GM18868 (cell line): ENCODE data around the gene IL4I1.
"Not testable (repeated sequence)": the region's sequence is repeated elsewhere in the genome, so short reads cannot be mapped to it uniquely, and the experiment has no call there.

Experiments used
- ATAC-seq: cut with Tn5 transposase; IDR thresholded peaks from one replicate; pipeline ENCODE4 v1.9.1; 2021; ENCODE audit warnings: mild to moderate bottlenecking, moderate library complexity; ENCODE audit not compliant: unreplicated experiment

IL4I1 gene

DNA sequence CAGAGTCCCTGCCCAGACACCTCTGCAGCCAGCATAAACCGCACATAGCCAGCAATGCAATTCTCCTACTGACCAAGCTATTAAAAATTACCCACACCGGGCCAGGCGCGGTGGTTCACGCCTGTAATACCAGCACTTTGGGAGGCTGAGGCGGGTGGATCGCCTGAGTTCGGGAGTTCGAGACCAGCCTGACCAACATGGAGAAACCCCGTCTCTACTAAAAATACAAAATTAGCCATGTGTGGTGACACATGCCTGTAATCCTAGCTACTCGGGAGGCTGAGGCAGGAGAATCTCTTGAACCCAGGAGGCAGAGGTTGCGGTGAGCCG lies 28.2 kb upstream of the IL4I1 start:
- not testable (repeated sequence) for ATAC-seq

DNA sequence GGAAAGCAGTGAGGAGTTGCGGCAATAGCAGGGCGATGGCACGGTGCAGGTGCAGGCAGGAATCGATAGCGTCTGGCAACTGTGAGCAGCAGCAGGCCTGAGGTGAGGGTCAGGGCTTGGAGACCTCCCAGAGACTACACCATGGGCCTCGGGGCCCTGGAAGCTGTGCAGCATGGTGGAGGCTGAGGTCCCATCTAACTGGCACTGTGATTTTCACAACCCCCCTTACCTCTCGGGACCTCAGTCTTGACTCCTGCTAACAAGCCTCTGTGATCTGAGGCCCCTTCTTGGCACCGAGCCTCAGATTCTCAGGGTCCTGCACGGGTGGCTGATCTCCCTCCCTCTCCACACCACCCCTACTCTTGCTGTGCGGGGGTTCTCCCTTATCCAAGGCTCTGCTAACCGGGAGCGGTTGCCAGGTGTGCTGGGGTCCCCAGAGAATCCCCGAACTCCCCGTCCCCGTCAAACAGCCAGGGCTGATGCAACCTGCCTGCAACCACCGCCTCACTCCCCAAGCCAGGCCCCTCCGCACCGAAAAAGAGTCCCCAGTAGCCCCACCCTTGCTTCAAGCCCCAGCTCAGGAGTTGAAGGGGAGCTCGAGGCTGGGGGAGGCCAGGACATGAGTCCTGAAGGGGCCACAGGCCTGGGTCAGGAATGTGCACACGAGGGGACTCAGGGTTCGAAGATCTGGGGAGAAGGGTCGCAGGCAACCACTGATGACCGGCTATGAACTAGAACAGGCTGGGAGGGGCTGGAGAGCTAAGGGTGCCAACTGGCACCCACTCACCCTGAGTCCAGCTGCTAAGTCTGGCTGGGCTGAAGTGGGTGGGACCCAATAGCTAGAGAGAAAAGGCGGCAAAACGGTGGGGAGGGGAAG lies 27.6 kb upstream of the IL4I1 start:
- no peak for ATAC-seq

DNA sequence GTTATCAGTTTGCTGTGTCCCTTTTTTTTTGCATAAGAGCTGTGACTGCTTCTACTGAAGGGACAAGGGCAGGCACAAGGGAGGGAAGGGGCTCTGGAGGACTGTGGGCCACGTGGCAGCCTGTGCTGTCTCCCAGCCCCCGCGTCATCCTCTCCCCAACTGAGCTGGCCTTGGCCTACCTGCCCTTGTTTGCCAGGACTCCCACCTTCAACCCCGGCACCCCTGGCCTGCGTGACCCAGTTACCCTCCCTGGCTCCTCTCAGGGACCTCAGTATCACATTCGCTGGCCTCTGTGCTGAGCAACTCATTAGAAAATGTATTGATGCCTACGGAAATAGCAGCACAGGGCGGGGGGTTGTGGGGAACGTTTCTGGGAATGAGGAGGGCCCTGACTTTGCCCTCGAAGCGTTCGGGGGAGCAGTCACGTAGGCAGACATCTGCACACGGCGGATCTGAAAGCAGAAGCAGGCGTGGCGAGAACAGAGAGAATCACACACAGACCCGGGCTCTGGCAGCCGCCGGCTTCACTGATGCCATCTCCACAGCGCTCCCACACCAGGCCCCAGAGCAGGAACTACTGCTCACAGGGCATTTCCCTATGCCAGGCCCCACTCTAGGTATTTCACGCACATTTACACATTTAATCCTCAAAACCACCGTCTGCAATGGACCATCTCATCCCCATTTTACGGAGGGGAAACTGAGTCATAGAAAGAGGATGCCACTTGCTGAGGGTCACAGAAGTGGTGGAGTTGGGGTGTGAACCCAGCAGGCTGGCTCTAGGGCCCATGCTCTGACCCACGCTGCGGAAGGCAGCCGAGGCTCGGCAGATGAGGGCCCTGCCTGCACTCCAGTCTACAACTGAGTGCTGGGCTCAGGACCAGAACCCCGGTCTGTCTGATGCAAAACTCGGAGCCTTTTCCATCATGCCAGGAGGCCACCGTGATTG lies 26.6 kb upstream of the IL4I1 start:
- no peak for ATAC-seq

DNA sequence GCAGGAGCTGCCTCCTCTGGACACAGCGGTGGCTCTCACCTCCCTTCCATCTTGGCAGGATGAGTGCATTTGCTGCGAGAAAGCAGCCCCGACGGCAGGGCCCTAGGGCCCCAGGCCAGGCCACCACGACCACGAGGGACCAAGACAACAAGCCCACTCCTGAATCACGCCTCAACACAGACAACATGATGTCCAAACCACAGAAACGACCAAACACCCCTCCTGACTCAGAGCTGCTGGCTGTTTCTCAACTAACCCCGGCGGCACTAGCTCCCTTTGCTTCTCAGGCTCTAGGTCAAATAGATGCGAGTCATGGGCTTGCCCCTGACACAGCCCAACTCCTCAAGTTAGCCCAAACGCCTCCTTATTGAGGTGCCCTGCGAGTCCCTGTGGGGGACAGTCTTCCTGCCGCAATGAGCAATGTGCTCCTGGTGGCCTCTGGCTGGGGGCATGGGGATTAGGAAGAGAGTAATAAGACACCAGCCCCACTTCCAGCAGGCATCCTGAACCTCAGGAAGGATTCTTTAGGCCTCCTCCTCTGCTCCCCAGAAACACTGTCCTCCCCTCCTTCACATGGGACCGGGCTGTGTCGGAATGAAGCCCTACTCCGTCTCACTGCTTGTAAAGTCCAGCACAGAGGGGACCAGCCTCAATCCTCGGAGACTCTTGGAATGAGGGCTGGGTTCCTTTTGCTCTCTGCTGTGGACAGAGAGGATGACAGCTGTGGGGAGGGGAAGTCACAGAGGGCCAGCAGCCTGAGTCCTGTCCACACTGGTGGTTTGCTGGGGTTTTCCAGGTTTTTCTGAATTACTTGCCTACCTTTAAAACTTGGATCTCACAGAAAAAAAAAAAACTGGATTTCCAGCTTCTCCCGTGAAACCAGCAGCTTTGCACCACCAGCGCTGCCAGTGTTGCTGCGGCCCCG lies 25.4 kb upstream of the IL4I1 start:
- no peak for ATAC-seq

DNA sequence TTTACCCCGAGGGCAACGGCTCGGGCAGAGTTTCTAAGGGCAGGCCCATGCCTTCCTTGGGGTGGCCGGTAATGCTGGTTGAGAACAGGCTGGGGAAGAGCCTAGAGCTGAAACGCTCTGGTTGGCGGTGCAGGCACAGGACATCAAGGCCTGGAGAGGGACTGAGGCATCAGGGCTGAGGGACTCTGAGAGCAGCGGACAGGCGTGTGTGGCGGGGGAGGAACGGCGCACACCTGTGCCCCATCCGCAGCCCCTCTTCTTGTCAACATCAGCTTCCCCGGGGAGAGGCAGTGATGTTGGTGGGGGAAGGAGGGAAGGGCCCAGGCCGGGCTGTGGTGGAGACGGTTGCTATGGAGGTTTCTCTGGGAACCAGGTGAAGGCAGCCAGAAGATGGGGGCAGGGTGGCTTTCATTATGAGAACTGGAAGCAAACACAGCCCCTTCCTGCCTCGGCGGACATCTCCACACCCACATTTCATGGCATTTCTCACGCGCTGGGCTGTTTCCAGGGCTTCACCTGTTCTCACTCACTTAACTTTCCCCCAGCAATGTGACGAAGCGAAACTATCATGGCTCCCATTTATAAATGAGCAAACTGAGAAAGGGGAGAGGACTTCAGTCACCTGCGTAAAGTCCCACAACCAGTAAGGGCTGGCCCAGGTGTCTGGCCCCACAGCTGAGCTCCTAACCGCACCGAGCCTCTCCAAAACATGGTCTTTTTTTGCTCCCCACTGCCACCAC lies 24.1 kb upstream of the IL4I1 start:
- ATAC-seq: no peak

DNA sequence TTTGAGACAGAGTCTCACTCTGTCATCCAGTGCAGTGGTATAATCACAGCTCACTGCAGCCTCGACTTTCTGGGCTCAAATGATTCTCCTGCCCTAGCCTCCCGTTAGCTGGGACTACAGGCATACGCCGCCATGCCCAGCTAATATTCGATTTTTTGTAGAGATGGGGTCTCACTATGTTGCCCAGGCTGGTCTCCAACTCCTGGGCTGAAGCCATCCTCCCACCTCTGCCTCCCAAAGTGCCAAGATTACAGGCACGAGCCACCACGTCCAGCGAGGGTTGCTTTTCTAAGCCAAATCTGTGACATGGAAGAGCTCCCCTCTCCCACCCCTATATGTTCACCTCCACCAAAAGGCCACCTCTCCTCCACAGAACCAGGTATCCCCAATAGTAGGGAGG lies 21.4 kb upstream of the IL4I1 start:
- no peak for ATAC-seq

DNA sequence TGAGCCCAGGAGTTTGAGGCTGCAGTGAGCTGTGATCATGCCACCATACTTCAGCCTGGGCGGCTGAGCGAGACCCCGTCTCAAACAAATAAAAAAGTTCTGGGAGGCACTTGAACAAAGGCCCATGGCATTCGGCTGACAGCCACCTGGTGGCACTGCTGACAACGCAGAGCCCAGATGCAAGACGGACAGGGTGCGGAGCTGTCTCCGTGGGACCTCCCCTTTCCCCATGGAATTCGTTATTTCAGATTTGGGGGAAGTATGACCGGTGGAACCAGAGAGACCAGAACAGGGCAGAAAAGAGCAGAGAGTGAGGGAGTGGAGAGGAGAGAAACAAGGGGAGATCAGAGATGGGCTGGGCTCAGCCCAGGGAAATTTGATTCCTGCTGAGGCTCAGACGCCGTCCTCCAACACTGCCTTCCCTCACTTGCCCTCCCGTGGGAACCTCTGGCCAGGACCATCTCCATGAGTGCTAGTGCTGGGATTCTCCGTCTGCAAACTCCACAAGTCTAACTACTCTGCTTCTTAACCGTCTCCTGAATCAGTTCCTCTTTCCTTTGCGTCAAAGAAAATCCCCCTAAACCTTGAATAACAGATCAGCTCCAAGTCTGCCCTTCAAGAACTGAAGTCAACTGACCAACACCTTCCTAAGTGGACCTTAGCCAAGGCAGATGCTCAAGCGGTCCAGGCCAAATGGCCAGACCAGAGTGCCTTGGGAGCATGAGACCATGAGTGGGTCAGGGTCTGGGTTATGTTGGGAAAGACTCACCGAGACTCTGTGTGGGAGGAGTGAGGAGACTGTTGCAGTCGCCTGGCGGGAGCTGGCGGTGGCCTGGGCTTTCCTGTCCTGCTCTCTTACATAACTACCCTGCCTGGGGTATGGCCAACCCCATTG lies 20.4 kb upstream of the IL4I1 start:
- no peak for ATAC-seq

DNA sequence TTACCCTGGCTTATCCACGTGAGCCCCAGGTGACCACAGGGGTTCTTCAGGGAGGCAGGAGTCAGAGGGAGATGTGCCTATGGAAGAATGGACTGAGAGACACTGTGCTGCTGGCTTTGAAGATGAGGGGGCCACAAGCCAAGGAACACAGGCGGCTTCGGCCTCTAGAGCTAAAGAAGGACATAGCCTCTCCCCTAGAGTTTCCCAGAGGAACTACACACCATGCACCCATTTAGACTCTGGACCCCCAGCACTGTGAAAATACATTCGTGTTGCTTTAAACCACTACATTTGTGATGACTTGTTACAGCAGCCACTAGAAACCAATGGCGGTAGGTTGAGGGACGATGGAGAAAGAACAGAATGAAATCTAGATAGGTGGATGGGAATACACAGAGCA lies 18.6 kb upstream of the IL4I1 start:
- no peak for ATAC-seq

DNA sequence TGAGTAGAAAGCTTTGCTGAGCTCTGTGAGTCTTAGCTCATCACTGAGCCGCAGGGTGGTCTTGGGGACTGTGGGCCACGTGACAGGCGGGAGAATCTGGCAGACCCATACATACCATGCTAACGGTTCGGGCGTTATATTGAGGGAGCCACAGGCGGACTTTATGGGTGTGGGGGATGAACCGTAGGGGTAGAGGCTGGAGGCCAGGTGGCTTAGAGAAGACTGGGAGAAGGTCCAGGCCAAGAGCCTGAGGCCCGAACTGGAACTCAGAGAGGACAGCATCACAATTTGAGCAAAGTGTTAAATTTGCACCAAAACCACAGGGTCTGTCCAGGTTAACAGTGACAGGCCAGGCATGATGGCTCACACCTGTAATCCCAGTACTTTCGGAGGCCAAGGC lies 17.0 kb upstream of the IL4I1 start:
- no peak for ATAC-seq

DNA sequence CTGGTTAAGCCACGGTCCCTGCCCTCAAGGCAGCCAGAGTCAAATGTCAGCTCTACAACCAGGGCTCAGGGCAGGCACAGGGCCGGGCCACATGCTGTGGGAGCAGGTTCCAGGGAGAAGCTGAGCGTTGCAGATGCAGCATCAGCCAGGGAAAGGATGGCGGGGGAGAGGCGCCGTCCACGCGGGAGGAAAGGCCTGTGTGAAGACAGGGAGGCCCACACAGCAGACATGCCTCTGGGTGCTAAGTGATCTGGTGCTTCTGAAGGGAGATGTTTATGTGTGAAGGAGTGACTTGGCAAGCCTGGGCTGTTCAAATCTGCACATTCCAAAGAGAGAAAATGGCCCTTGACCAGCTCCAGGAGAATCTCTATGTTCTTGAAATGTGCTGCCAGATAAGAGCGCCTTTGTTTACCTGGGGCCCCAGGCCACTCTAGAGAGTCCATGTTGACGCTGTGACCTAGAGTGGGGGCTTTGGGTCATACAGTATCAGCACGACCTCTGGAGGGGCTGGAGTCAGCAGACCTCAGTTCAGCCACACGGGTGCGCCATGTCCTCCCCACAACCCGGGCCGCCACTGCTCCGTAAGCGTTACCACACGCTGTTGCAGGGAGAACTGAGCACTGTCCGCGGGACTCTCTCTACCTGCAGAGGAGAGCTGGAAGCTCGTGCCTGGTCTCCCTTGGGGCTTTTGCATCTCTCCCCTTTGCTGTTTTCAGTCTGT lies 16.4 kb upstream of the IL4I1 start:
- ATAC-seq: no peak

DNA sequence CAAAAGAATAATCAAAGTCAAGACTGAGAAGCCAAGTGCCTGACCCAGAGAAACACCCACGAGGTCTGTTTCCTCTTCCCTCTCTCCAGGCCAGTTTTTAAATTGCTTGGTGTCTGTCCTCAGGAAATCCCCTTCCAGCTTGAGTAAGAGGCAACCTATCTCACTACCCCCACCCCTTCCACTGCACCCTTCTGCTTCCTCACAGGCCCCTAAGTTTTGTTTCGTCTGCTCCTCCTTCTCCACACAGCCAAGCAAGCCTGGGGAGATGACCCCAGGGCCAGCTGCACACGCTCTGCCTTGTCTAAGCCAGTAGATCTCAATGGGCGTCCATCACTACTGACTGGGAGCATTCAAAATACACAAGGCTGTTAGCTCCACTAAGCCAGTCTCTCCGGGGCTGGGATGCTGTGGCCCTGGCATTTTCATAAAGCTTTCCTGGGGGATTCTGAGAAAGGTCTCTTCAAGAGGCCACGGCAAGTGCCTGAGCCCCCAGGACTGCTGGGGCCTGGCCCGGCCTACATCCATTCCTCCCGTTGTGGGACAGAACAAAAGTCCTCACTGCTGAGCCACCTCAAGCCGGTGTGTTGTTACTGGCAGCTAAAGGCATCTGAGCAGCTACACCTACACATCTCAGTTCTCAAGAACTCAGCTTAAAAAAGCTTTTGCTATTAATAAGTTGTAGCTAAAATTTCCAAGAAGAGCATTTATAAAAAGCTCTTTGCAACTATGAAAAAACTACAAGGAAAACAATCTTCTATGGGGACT lies 14.9 kb upstream of the IL4I1 start:
- peak; percentile 40 for ATAC-seq

DNA sequence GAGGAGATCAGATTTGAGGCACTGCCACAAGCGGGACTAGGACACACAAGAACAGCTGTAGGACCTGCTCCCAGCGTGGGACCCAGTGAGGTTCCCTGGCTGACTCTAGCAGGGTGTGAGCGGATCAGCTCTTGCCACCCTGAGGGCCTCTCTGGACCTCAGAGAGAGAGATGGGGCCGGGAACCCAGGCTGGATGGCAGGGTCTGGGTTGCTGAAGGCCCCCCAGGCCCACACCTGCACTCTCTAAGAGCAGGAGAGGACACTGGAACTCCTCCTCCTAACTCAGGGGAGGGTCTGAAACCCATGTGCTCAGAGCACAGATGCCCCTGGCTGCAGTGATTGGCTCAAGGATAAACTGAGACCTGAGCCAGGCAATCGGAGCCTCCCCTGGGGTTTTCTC lies 13.5 kb upstream of the IL4I1 start:
- ATAC-seq: no peak

DNA sequence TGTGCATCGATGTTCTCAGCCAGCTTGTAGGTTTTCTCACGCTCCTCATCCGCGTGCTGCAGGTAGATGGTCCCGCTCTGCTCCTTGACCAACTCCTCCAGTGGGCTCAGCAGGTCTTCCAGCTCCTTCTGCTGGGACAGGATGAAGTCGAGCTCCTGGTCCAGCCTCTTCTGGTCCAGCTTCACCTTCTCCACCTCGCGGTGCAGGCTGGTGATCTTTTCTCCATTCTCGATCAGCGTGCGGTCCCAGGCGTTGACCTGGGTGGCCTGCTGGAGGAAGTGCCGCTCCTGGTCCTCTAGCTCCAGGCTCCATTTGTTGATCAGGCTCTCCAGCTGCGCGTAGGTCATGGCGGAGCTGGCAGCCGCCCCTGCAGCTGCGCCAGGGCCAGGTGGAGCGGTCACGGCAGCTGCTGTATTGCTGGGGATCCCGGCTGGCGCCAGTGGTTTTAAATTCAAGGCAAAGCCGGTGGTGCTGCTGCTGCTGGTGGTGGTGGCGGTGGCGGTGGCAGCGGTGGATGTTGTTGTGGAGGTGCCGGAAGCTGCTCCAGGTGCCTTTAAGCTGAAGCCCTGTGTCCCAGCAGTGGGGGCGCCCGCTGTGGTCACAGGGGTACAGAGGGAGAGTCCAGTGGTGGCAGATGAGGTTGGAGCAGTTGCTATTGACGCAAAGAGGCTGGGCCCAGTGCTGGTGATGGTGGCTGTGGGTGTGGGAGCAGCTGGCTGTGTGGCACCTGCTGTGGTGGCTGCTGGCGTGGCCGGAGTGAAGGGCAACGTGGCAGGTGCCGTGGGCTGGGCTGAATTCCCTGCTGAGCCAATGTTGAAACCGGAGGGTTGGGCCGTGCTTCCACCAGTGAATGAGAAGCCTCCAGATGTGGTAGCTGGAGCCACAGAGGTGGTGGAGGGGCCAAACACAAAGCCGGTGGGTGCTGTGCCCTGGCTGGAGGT lies 12.1 kb upstream of the IL4I1 start:
- no peak for ATAC-seq

DNA sequence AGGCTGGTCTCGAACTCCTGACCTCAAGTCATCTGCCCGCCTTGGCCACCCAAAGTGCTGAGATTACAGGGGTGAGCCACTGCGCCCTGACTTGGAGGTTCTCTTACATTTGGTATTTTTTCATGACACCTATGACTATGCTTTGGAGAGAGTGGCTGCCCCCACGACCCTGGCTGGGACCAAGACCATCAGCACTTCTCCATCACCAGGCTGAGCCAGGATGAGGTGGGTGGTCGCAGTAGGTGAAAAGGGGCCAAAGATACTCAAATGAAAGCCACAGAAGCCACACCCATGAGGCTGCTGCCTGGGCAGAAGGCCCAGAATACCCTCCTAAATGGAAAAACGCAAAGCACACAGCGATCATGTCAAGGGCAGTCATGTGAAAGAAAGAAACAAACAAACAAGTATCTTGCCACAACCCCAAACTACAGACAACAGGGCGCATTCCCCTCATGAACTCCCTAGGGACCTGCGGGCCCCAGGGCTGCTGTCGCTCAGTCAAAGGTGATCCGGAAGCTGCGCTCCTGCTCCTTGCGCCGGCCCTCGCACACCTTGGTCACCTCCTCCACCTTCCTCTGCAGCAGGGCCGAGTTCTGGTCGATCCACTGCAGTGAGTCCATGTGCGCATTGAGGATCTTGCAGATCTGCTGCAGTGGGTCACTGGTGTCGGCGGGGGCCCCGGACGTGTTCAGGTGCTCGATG lies 11.2 kb upstream of the IL4I1 start:
- ATAC-seq: no peak

DNA sequence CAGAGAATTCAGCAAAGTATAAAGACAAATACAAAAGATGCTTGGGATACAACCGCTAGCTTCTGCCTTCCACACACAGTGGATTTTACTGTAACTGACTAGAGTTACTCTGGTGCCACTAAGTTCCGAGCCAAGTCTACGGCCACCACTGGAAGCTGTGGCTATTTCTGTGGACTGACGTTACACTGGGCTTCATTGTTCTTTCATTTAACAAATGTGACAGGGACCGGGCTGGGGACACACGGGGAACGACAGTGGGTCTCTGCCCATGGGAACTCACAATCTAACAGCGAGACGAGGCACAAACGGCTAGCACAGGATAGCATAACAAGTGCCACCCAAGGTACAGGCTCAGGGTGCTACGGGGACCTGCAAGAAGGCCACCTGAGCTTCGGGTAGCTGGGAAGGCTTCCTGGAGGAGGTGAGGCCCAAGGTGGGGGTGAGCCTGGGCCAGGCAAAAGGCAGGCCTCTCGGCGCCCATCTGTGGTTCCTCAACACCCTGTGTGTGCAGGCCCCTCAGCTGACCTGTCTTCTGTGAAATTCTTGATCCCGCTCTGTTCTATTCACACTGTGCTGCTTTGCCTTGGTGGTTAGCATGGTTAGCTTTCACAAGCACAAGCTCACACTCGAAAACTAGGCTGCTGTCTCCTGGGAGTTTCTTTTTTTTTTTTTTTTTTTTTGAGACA lies 10.3 kb upstream of the IL4I1 start:
- ATAC-seq: no peak

DNA sequence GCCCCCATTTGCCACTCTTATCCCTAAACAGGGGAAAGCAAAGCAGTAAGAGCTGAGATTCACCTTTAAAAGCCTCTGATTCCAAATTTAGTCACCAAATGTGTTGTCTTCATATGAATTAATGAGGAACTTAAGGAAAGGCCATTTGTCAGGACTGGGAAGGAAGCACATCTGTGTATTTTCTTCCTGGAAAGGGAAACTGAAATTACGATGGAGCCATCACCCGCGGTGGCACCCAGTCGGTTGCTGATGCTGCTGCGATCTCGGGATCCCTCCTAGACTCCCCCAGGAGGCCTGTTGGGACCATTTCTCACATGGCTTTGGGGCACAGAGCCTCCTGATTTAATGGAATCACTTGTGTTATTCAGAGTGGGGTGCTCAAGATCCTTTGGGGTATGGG lies 7.4 kb upstream of the IL4I1 start:
- ATAC-seq: no peak
